Fibroblast of lung (primary cell): ENCODE measurements around the gene C3orf49.

Experiments used
- CTCF ChIP-seq, 2 donors: IDR thresholded peaks in 1 of 2; conservative IDR thresholded peaks in 1 of 2; 1 replicate in 1 of 2; 2 replicates in 1 of 2; pipeline ENCODE4 v1.5.1; 2011 to 2012; ENCODE audit warnings: low read length in 2 of 2, control low read depth in 1 of 2, inconsistent platforms in 1 of 2, low read depth in 1 of 2, mild to moderate bottlenecking in 1 of 2
- EZH2 ChIP-seq: IDR thresholded peaks from 2 replicates; pipeline ENCODE4 v1.5.1; 2012; ENCODE audit warnings: low read length, control low read depth, mild to moderate bottlenecking; ENCODE audit errors: missing control alignments

GRCh38 chr3:63795438-63795837 lies 23.7 kb upstream of the C3orf49 start:
- TF ChIP-seq CTCF (conservative IDR thresholded peaks at IDR 0.05 in 1 of 2, IDR thresholded peaks at IDR 0.05 in 1 of 2; ENCODE audit: low read depth in 1 of 2, low read length in 2 of 2) (no peak), EZH2 (no peak)
